Activated CD4-positive, alpha-beta memory T cell treated with anti-CD3 and anti-CD28 coated beads for 36 hours (primary cell): ENCODE data around the gene EHD3. TPM values are rescaled to one million over a fixed set of nuclear protein-coding genes. Genes with fewer than 3 reads are reported as not detected.

Experiments
- CTCF ChIA-PET: fragments of 350-600 bp; sonication (Branson Sonifier 250); formaldehyde crosslinking; loops from one replicate; lab custom pipeline; 2021; ENCODE audit warnings: antibody characterized with exemption, inconsistent platforms; lab: Charles Lee
- POLR2A ChIA-PET: fragments of 350-600 bp; sonication (Branson Sonifier 250); formaldehyde crosslinking; loops from one replicate; lab custom pipeline; 2021; ENCODE audit warnings: antibody characterized with exemption; lab: Charles Lee
- DNase-seq: peaks from one replicate; pipeline ENCODE4 v3.0.0-alpha.2; 2020
- H3K27ac Mint-ChIP-seq: one replicate; pipeline ENCODE4 v1.8.0; 2021; ENCODE audit warnings: mixed read lengths
- H3K27me3 Mint-ChIP-seq: one replicate; pipeline ENCODE4 v1.8.0; 2021; ENCODE audit warnings: mixed read lengths
- H3K36me3 Mint-ChIP-seq: one replicate; pipeline ENCODE4 v1.8.0; 2021; ENCODE audit warnings: mixed read lengths
- H3K4me1 Mint-ChIP-seq: one replicate; pipeline ENCODE4 v1.8.0; 2021; ENCODE audit warnings: low read depth, mixed read lengths
- H3K4me3 Mint-ChIP-seq: one replicate; pipeline ENCODE4 v1.8.0; 2021; ENCODE audit warnings: mild to moderate bottlenecking, mixed read lengths
- H3K9me3 Mint-ChIP-seq: one replicate; pipeline ENCODE4 v1.8.0; 2021; ENCODE audit warnings: mixed read lengths
- intact Hi-C: fragments of 100-400 bp; cut with micrococcal nuclease; formaldehyde crosslinking; loops from one replicate; pipeline ENCODE4 v1.15.1; 2023
- total RNA-seq, 2 experiments: library from RNA; stranded (reverse); gene quantifications; one replicate each; pipeline ENCODE4 v1.2.3, GENCODE V29; 2021

Gene EHD3
- total RNA-seq, 2 experiments from 2014 or later = 1.4 to 1.5 TPM

- H3K27ac Mint-ChIP-seq = no peak overlapping the region
- no peak overlapping the region for H3K4me3 Mint-ChIP-seq
- CTCF ChIA-PET = interaction anchor here (1.0 to 1.1 kb wide), 2 partner anchors 35 to 134 kb away, joined by 3 read pairs; partner anchors contain the start of gene EHD3
- intact Hi-C loops = no loop called here
- H3K27me3 Mint-ChIP-seq = no peaks in the 10 kb centered on the region
- DNase-seq = no peak
- no peaks in the 10 kb centered on the region for H3K9me3 Mint-ChIP-seq
- H3K36me3 Mint-ChIP-seq = no peaks in the 10 kb centered on the region
- no peaks in the 10 kb centered on the region for H3K4me1 Mint-ChIP-seq
- POLR2A ChIA-PET = no interaction called here
Measured at GRCh38 chr2:31199206-31199605, 34.7 kb upstream of the EHD3 start.

GRCh38 chr2:31200972-31201371 is 33.0 kb upstream of the EHD3 start:
- Mint-ChIP-seq H3K36me3 (no peaks in the 10 kb centered on the region), H3K27ac (no peak overlapping the region), H3K4me3 (no peak overlapping the region), H3K4me1 (no peaks in the 10 kb centered on the region), H3K9me3 (no peaks in the 10 kb centered on the region), H3K27me3 (peaks cover 1% of the 10 kb centered on the region)
- POLR2A ChIA-PET = no interaction called here
- intact Hi-C loops = no loop called here
- DNase-seq = no peak
- CTCF ChIA-PET = no interaction called here

- Mint-ChIP-seq H3K36me3 (no peaks in the 10 kb centered on the region), H3K27ac (no peak overlapping the region), H3K9me3 (no peaks in the 10 kb centered on the region), H3K27me3 (peaks cover 1% of the 10 kb centered on the region), H3K4me3 (no peak overlapping the region), H3K4me1 (no peaks in the 10 kb centered on the region)
- ChIA-PET POLR2A (no interaction called here), CTCF (no interaction called here)
- intact Hi-C loops = no loop called here
- DNase-seq = no peak
Measured at GRCh38 chr2:31202041-31202440, 31.9 kb upstream of the EHD3 start.

- Mint-ChIP-seq H3K27ac (no peak overlapping the region), H3K27me3 (peaks cover 1% of the 10 kb centered on the region), H3K4me1 (no peaks in the 10 kb centered on the region), H3K4me3 (no peak overlapping the region), H3K36me3 (no peaks in the 10 kb centered on the region), H3K9me3 (no peaks in the 10 kb centered on the region)
- POLR2A ChIA-PET = no interaction called here
- intact Hi-C loops = no loop called here
- CTCF ChIA-PET = no interaction called here
- DNase-seq = no peak
Measured at GRCh38 chr2:31202833-31203232, 31.1 kb upstream of the EHD3 start.

GRCh38 chr2:31203916-31204315 is 30.0 kb upstream of the EHD3 start:
- no peak overlapping the region for H3K27ac Mint-ChIP-seq
- intact Hi-C loops = no loop called here
- no peaks in the 10 kb centered on the region for H3K4me1 Mint-ChIP-seq
- CTCF ChIA-PET = no interaction called here
- POLR2A ChIA-PET = no interaction called here
- DNase-seq = no peak
- H3K4me3 Mint-ChIP-seq = no peak overlapping the region
- peaks cover 1% of the 10 kb centered on the region for H3K27me3 Mint-ChIP-seq
- H3K36me3 Mint-ChIP-seq = no peaks in the 10 kb centered on the region
- H3K9me3 Mint-ChIP-seq = no peaks in the 10 kb centered on the region

- Mint-ChIP-seq H3K4me3 (no peak overlapping the region), H3K27ac (no peak overlapping the region), H3K4me1 (no peaks in the 10 kb centered on the region), H3K9me3 (no peaks in the 10 kb centered on the region), H3K36me3 (no peaks in the 10 kb centered on the region), H3K27me3 (peaks cover 1% of the 10 kb centered on the region)
- ChIA-PET CTCF (no interaction called here), POLR2A (no interaction called here)
- intact Hi-C loops = no loop called here
- DNase-seq = no peak
Measured at GRCh38 chr2:31204783-31205182, 29.2 kb upstream of the EHD3 start.

- POLR2A ChIA-PET = no interaction called here
- peaks cover 1% of the 10 kb centered on the region for H3K27me3 Mint-ChIP-seq
- H3K27ac Mint-ChIP-seq = no peak overlapping the region
- H3K4me1 Mint-ChIP-seq = no peaks in the 10 kb centered on the region
- no peaks in the 10 kb centered on the region for H3K9me3 Mint-ChIP-seq
- DNase-seq = no peak
- intact Hi-C loops = no loop called here
- no peaks in the 10 kb centered on the region for H3K36me3 Mint-ChIP-seq
- H3K4me3 Mint-ChIP-seq = no peak overlapping the region
- CTCF ChIA-PET = no interaction called here
Measured at GRCh38 chr2:31205186-31205585, 28.8 kb upstream of the EHD3 start.

GRCh38 chr2:31205613-31206012 is 28.3 kb upstream of the EHD3 start:
- Mint-ChIP-seq H3K27ac (no peak overlapping the region), H3K36me3 (no peaks in the 10 kb centered on the region), H3K27me3 (peaks cover 1% of the 10 kb centered on the region), H3K4me3 (no peak overlapping the region), H3K9me3 (no peaks in the 10 kb centered on the region), H3K4me1 (no peaks in the 10 kb centered on the region)
- intact Hi-C loops = no loop called here
- ChIA-PET POLR2A (no interaction called here), CTCF (no interaction called here)
- DNase-seq = no peak

GRCh38 chr2:31207790-31208189 is 26.2 kb upstream of the EHD3 start:
- no peaks in the 10 kb centered on the region for H3K9me3 Mint-ChIP-seq
- no peak for DNase-seq
- intact Hi-C loops = no loop called here
- peaks cover 1% of the 10 kb centered on the region for H3K27me3 Mint-ChIP-seq
- ChIA-PET CTCF (no interaction called here), POLR2A (no interaction called here)
- H3K36me3 Mint-ChIP-seq = no peaks in the 10 kb centered on the region
- H3K27ac Mint-ChIP-seq = no peak overlapping the region
- H3K4me3 Mint-ChIP-seq = no peak overlapping the region
- H3K4me1 Mint-ChIP-seq = no peaks in the 10 kb centered on the region

- ChIA-PET CTCF (no interaction called here), POLR2A (no interaction called here)
- DNase-seq = no peak
- Mint-ChIP-seq H3K27me3 (peaks cover 1% of the 10 kb centered on the region), H3K9me3 (no peaks in the 10 kb centered on the region), H3K27ac (no peak overlapping the region), H3K4me3 (no peak overlapping the region), H3K4me1 (no peaks in the 10 kb centered on the region), H3K36me3 (no peaks in the 10 kb centered on the region)
- intact Hi-C loops = no loop called here
Measured at GRCh38 chr2:31208240-31208639, 25.7 kb upstream of the EHD3 start.

GRCh38 chr2:31212659-31213600 is 21.0 kb upstream of the EHD3 start:
- Mint-ChIP-seq H3K27ac (no peak overlapping the region), H3K4me3 (no peak overlapping the region), H3K9me3 (no peaks in the 10 kb centered on the region), H3K4me1 (peaks cover 9% of the 10 kb centered on the region), H3K27me3 (no peaks in the 10 kb centered on the region), H3K36me3 (no peaks in the 10 kb centered on the region)
- DNase-seq = no peak
- ChIA-PET POLR2A (no interaction called here), CTCF (no interaction called here)
- intact Hi-C loops = no loop called here

- Mint-ChIP-seq H3K27ac (no peak overlapping the region), H3K27me3 (no peaks in the 10 kb centered on the region), H3K4me3 (no peak overlapping the region), H3K4me1 (peaks cover 10% of the 10 kb centered on the region), H3K36me3 (no peaks in the 10 kb centered on the region), H3K9me3 (no peaks in the 10 kb centered on the region)
- CTCF ChIA-PET = no interaction called here
- POLR2A ChIA-PET = no interaction called here
- DNase-seq = no peak
- intact Hi-C loops = no loop called here
Measured at GRCh38 chr2:31213601-31214443, 20.1 kb upstream of the EHD3 start.
